Loucy (cell line): Measurements from ENCODE around the gene DHRS3.

Source experiments
- EZH2phosphoT487 ChIP-seq: fragments of 200-600 bp; IDR thresholded peaks from 2 replicates; pipeline ENCODE4 v1.6.1; 2018; ENCODE audit warnings: antibody characterized with exemption, mild to moderate bottlenecking, moderate library complexity, borderline replicate concordance
- TF ChIP-seq, protein P1 (sequence below): fragments of 200-600 bp; sonication (generic); conservative IDR thresholded peaks from 2 replicates; pipeline ENCODE4 v1.5.1; 2014; ENCODE audit warnings: mild to moderate bottlenecking, antibody characterized with exemption, low read length

DNA sequence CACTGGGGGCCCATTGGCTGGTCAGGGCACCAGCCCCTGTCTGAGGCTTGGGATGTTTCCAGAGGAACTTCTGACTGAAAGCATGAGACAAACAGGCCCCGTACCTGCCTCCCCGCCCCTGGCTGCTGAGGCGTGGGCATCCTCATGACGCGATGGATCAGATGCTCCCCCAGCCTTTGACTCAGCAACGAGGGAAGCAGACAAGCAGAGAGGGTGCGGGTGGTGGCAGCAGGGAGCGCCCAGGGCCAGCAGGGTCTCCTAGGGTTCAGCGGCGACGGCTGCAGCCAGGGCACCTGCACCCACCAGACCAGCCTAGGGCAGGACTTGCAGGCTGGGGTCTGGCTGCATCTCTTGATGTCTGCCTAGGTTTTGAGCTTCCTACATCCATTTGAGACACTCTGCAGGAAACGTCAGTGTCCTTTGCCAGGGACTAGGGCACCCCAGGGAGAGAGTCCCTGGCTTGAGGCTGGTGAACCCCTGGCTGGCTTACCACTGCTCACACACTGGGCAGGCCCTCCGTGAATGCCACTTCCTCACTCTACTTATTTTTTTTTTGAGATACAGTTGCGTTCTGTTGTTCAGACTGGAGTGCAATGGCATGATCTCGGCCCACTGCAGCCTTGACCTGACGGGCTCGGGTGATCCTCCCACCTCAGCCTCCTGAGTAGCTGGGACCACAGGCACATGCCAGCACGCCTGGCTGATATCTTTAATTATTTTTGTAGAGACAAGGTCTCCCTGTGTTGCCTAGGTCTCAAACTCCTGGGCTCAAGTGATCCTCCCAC is 63.3 kb downstream of the DHRS3 start:
- TF ChIP-seq, protein P1, sequence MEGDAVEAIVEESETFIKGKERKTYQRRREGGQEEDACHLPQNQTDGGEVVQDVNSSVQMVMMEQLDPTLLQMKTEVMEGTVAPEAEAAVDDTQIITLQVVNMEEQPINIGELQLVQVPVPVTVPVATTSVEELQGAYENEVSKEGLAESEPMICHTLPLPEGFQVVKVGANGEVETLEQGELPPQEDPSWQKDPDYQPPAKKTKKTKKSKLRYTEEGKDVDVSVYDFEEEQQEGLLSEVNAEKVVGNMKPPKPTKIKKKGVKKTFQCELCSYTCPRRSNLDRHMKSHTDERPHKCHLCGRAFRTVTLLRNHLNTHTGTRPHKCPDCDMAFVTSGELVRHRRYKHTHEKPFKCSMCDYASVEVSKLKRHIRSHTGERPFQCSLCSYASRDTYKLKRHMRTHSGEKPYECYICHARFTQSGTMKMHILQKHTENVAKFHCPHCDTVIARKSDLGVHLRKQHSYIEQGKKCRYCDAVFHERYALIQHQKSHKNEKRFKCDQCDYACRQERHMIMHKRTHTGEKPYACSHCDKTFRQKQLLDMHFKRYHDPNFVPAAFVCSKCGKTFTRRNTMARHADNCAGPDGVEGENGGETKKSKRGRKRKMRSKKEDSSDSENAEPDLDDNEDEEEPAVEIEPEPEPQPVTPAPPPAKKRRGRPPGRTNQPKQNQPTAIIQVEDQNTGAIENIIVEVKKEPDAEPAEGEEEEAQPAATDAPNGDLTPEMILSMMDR: no peak
- TF ChIP-seq EZH2phosphoT487: no peak
